ENCODE results near the gene ADTRP.

ADTRP gene

DNA sequence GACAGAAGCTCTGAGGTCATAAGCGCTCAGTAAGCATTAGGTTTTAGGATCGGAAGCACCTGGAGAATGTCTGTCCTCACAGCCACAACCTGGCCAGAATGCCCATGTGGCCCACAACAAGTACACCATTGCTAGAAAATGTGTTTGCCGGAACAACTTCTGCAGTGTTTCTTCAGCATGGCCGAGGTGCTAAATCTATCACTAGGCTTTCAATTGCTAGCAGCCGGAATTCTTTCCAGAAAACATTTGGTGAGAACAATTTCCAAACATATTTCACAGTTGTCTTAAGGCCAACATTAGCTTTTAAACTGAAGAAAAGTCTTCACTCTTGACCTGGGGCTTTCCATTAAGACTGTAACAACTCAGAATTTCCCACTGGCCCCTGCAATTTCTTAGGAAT, 18.2 kb upstream of the ADTRP start:
- H3K27me3 ChIP-seq (ENCODE audit: control insufficient read depth, insufficient read depth, low read length), result no peaks in the 10 kb centered on the region
- no peak for TF ChIP-seq CTCF (IDR thresholded peaks at IDR 0.05)
- no peak overlapping the region for H2AFZ ChIP-seq
- H3K27ac ChIP-seq, result no peak overlapping the region
- no peaks in the 10 kb centered on the region for H3K36me3 ChIP-seq (ENCODE audit: control insufficient read depth, insufficient read depth, low read length)
- no peaks in the 10 kb centered on the region for H3K9me3 ChIP-seq (ENCODE audit: control insufficient read depth, low read length)
- no peak overlapping the region for H3K4me3 ChIP-seq (ENCODE audit: low read depth, low read length)
- H3K4me2 ChIP-seq (ENCODE audit: low read length), result no peak overlapping the region
- H3K79me2 ChIP-seq, result no peaks in the 10 kb centered on the region
- H3K4me1 ChIP-seq, result no peaks in the 10 kb centered on the region
- no peak overlapping the region for H3K9ac ChIP-seq

- Histone ChIP-seq H3K79me2 (no peaks in the 10 kb centered on the region), H3K9me3 (ENCODE audit: control insufficient read depth, low read length) (no peaks in the 10 kb centered on the region), H3K9ac (no peak overlapping the region), H3K27ac (no peak overlapping the region), H2AFZ (peak overlapping the region; percentile 3), H3K4me1 (no peaks in the 10 kb centered on the region), H3K4me3 (ENCODE audit: low read depth, low read length) (no peak overlapping the region), H3K27me3 (ENCODE audit: control insufficient read depth, insufficient read depth, low read length) (no peaks in the 10 kb centered on the region), H3K36me3 (ENCODE audit: control insufficient read depth, insufficient read depth, low read length) (no peaks in the 10 kb centered on the region), H3K4me2 (ENCODE audit: low read length) (peak overlapping the region; percentile 64)
- no peak for TF ChIP-seq CTCF (IDR thresholded peaks at IDR 0.05)
These were observed 16.8 kb upstream of the ADTRP start for GRCh38 chr6:11795403-11795802.

DNA sequence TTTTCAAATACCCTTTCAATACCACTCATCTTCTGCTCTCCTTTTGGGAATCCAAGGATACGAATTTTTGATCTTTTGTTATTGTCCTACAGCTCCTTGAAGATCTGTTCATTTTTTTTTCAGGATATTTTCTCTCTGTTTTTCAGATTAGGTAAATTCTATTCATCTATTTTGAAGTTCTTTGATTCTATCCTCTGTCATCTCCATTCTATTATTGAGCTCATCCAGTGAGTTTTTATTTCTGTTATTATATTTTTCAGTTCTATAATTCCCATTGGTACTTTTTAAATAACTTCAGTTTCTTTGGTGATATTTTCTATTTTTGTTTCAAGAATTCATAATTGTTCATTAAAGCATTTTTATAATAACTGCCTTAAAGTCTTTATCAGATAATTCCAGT, 14.7 kb upstream of the ADTRP start:
- Histone ChIP-seq H2AFZ (no peak overlapping the region), H3K27ac (no peak overlapping the region), H3K4me2 (ENCODE audit: low read length) (no peak overlapping the region), H3K4me3 (ENCODE audit: low read depth, low read length) (no peak overlapping the region), H3K9ac (no peak overlapping the region), H3K79me2 (no peaks in the 10 kb centered on the region), H3K27me3 (ENCODE audit: control insufficient read depth, insufficient read depth, low read length) (no peaks in the 10 kb centered on the region), H3K9me3 (ENCODE audit: control insufficient read depth, low read length) (no peaks in the 10 kb centered on the region), H3K4me1 (no peaks in the 10 kb centered on the region), H3K36me3 (ENCODE audit: control insufficient read depth, insufficient read depth, low read length) (no peaks in the 10 kb centered on the region)
- TF ChIP-seq CTCF (IDR thresholded peaks at IDR 0.05), result no peak

- no peak overlapping the region for H2AFZ ChIP-seq
- no peak for TF ChIP-seq CTCF (IDR thresholded peaks at IDR 0.05)
- H3K27me3 ChIP-seq (ENCODE audit: control insufficient read depth, insufficient read depth, low read length), result no peaks in the 10 kb centered on the region
- H3K4me1 ChIP-seq, result no peaks in the 10 kb centered on the region
- no peak overlapping the region for H3K9ac ChIP-seq
- no peaks in the 10 kb centered on the region for H3K79me2 ChIP-seq
- H3K4me2 ChIP-seq (ENCODE audit: low read length), result no peak overlapping the region
- no peaks in the 10 kb centered on the region for H3K9me3 ChIP-seq (ENCODE audit: control insufficient read depth, low read length)
- H3K4me3 ChIP-seq (ENCODE audit: low read depth, low read length), result no peak overlapping the region
- H3K36me3 ChIP-seq (ENCODE audit: control insufficient read depth, insufficient read depth, low read length), result no peaks in the 10 kb centered on the region
- no peak overlapping the region for H3K27ac ChIP-seq
These were observed 12.9 kb upstream of the ADTRP start for GRCh38 chr6:11791354-11792107.

DNA sequence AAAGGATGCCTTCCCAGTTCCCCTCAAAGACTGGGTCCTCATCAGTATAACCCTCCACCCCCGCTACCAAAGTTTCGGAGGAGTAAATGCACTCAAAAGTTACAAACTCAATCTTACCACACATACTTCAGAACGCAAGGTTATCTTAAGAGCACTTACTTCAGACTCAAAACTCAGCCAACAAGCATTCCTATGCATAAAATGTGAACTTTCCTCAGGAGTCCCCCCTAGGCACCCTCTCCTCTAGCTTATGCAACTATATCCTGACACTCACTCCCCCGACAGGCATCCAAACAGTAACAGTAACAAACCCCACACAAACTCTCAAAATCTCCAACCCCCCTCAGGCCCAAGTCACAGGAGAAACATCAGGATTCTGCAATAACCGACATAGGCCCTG, 11.1 kb upstream of the ADTRP start:
- no peaks in the 10 kb centered on the region for H3K79me2 ChIP-seq
- no peaks in the 10 kb centered on the region for H3K9me3 ChIP-seq (ENCODE audit: control insufficient read depth, low read length)
- no peaks in the 10 kb centered on the region for H3K27me3 ChIP-seq (ENCODE audit: control insufficient read depth, insufficient read depth, low read length)
- no peak overlapping the region for H3K4me3 ChIP-seq (ENCODE audit: low read depth, low read length)
- no peak overlapping the region for H3K27ac ChIP-seq
- H3K9ac ChIP-seq, result no peak overlapping the region
- TF ChIP-seq CTCF (IDR thresholded peaks at IDR 0.05), result no peak
- no peak overlapping the region for H3K4me2 ChIP-seq (ENCODE audit: low read length)
- no peak overlapping the region for H2AFZ ChIP-seq
- no peaks in the 10 kb centered on the region for H3K4me1 ChIP-seq
- no peaks in the 10 kb centered on the region for H3K36me3 ChIP-seq (ENCODE audit: control insufficient read depth, insufficient read depth, low read length)
